ENCODE measurements around the gene BLMH. TPM values are rescaled to one million over a fixed set of nuclear protein-coding genes. Genes with fewer than 3 reads are reported as not detected.

BLMH gene
- total RNA-seq, 2 donors from 2014 or later: 10.8 to 13.9 TPM

- Histone ChIP-seq H3K36me3 (no peaks in the 10 kb centered on the region), H3K27ac (no peak overlapping the region), H3K27me3 (peaks cover 0 to 9% of the 10 kb centered on the region in 2 donors), H3K9me3 (no peaks in the 10 kb centered on the region), H3K4me3 (no peak overlapping the region), H3K4me1 (peaks cover 0 to 29% of the 10 kb centered on the region in 2 donors)
- DNase-seq (ENCODE audit: low spot score): no peak
- TF ChIP-seq CTCF (IDR thresholded peaks at IDR 0.05): no peak
Measured at GRCh38 chr17:30239089-30239462, 52.7 kb downstream of the BLMH start.

DNA sequence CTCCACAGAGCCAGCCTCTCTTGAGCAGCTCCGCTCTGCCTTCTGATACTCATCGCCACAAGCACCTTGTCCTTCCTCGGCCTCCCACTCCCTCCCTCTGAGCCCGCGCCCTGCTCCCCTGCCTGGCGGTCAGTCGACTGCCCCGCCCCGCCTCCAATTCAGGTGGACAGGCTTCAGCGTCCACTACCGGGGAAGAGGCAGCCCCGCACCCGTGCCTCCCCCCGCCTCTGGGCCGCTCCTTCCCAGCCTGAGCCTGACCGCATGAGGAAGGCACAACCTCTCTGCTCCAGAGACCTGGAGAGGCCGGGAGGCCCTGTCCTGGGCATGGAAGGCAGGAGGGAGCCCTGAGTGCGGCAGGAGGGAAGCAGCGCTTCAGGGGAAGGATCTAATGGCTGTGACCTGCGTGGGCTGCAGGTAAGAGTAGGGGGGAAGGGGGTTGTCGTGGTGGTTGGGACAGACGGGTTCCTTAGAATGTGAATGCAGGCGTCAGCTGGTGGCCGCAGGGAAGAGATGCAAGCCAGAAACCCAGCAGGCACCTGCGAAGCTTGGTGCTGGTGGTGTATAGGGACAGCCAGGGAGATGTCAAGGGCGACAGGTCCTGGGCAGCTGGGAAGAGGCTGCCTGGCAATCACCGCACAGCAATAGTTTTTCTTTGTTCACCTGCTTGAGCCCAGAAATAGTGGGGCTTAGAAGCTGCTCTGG, 53.2 kb downstream of the BLMH start:
- Histone ChIP-seq H3K27me3 (peaks cover 0 to 9% of the 10 kb centered on the region in 2 donors), H3K4me1 (peaks cover 0 to 29% of the 10 kb centered on the region in 2 donors), H3K36me3 (no peaks in the 10 kb centered on the region), H3K27ac (no peak overlapping the region), H3K9me3 (no peaks in the 10 kb centered on the region), H3K4me3 (no peak overlapping the region)
- no peak for DNase-seq (ENCODE audit: low spot score)
- no peak for TF ChIP-seq CTCF (IDR thresholded peaks at IDR 0.05)

GRCh38 chr17:30238003-30238344, 53.8 kb downstream of the BLMH start:
- Histone ChIP-seq H3K27ac (no peak overlapping the region), H3K4me3 (no peak overlapping the region), H3K36me3 (no peaks in the 10 kb centered on the region), H3K9me3 (no peaks in the 10 kb centered on the region), H3K4me1 (peaks cover 0 to 29% of the 10 kb centered on the region in 2 donors), H3K27me3 (peaks cover 0 to 9% of the 10 kb centered on the region in 2 donors)
- DNase-seq (ENCODE audit: low spot score): no peak
- TF ChIP-seq CTCF (IDR thresholded peaks at IDR 0.05): no peak

- Histone ChIP-seq H3K27me3 (peaks cover 0 to 9% of the 10 kb centered on the region in 2 donors), H3K27ac (no peak overlapping the region), H3K36me3 (no peaks in the 10 kb centered on the region), H3K9me3 (no peaks in the 10 kb centered on the region), H3K4me3 (no peak overlapping the region), H3K4me1 (peaks cover 0 to 29% of the 10 kb centered on the region in 2 donors)
- no peak for TF ChIP-seq CTCF (IDR thresholded peaks at IDR 0.05)
- DNase-seq (ENCODE audit: low spot score): no peak
Measured at GRCh38 chr17:30237296-30238002, 54.3 kb downstream of the BLMH start.

DNA sequence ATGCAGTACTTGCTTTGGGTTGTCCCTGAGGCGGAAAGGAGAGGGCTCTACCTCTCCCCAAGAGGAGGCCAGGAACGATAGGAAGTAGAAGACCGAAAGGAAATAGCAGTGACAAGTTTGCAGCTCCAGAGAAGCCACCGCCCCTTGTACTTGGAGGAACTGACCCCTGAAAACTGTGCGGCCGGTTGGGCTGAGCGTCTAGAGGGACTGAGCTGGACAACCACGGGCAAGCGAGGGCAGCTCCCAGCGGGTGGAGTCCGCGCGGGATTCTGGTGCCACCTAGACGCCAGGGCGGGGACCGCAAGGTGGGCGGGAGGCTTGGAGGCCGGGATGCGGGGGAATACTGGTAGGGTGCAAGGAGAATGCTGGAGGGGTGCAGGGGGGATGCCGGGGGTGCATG, 55.0 kb downstream of the BLMH start:
- H3K36me3 ChIP-seq: no peaks in the 10 kb centered on the region
- peaks cover 0 to 29% of the 10 kb centered on the region in 2 donors for H3K4me1 ChIP-seq
- H3K27me3 ChIP-seq: peaks cover 0 to 9% of the 10 kb centered on the region in 2 donors
- no peaks in the 10 kb centered on the region for H3K9me3 ChIP-seq
- TF ChIP-seq CTCF (IDR thresholded peaks at IDR 0.05): peak in 1 of 2 donors; percentile 46
- peak; percentile 75 for DNase-seq (ENCODE audit: low spot score)
- H3K4me3 ChIP-seq: peak overlapping the region in 1 of 2 donors; percentile 52
- H3K27ac ChIP-seq: no peak overlapping the region

All from right atrium auricular region (tissue), 2 donors.